OCI-LY1 (cell line): ENCODE results near the gene CD47.

ENCODE experiments used
- H2AFZ ChIP-seq: fragments of 200-600 bp; sonication (generic), shearing (Covaris generic); 2 replicates; pipeline ENCODE4 v1.6.0; 2014; ENCODE audit warnings: antibody characterized with exemption, mild to moderate bottlenecking, low read length
- H3F3A ChIP-seq: fragments of 200-600 bp; sonication (generic), shearing (Covaris generic); 2 replicates; pipeline ENCODE4 v1.6.0; 2014; ENCODE audit warnings: mild to moderate bottlenecking, antibody characterized with exemption, low read length, moderate library complexity; ENCODE audit not compliant: insufficient read depth
- H3K27ac ChIP-seq: fragments of 200-600 bp; sonication (generic); 2 replicates; pipeline ENCODE4 v1.5.1; 2014; ENCODE audit warnings: low read length, mixed run types, mild to moderate bottlenecking, low read depth; ENCODE audit not compliant: poor library complexity, severe bottlenecking
- H3K27me3 ChIP-seq: fragments of 200-600 bp; sonication (generic); 2 replicates; pipeline ENCODE4 v1.6.0; 2014; ENCODE audit warnings: antibody characterized with exemption, mild to moderate bottlenecking, low read length, moderate library complexity; ENCODE audit not compliant: insufficient read depth
- H3K36me3 ChIP-seq: fragments of 200-600 bp; sonication (generic); 2 replicates; pipeline ENCODE4 v1.6.1; 2014; ENCODE audit warnings: mild to moderate bottlenecking, antibody characterized with exemption, low read length, moderate library complexity, mixed read lengths; ENCODE audit not compliant: insufficient read depth
- H3K4me1 ChIP-seq: fragments of 200-600 bp; sonication (generic); 2 replicates; pipeline ENCODE4 v1.5.1; 2014; ENCODE audit warnings: mild to moderate bottlenecking, low read length, moderate library complexity; ENCODE audit not compliant: insufficient read depth, severe bottlenecking
- H3K4me2 ChIP-seq: fragments of 200-600 bp; sonication (generic), shearing (Covaris generic); 2 replicates; pipeline ENCODE4 v1.6.1; 2014; ENCODE audit warnings: low read length
- H3K4me3 ChIP-seq: fragments of 200-600 bp; sonication (generic); 2 replicates; pipeline ENCODE4 v1.5.1; 2014; ENCODE audit warnings: low read length, low read depth, mild to moderate bottlenecking, mixed read lengths; ENCODE audit not compliant: poor library complexity, severe bottlenecking
- H3K79me2 ChIP-seq: fragments of 200-600 bp; shearing (Covaris generic); 2 replicates; pipeline ENCODE4 v1.6.1; 2016; ENCODE audit warnings: mixed run types, low read length, mixed read lengths; ENCODE audit not compliant: insufficient read depth
- H3K9ac ChIP-seq: fragments of 200-600 bp; sonication (generic), shearing (Covaris generic); 2 replicates; pipeline ENCODE4 v1.6.1; 2014; ENCODE audit warnings: mild to moderate bottlenecking, low read length, mixed read lengths
- H3K9me2 ChIP-seq: fragments of 200-600 bp; sonication (generic), shearing (Covaris generic); 2 replicates; pipeline ENCODE4 v1.6.1; 2014; ENCODE audit warnings: low read depth, mild to moderate bottlenecking, low read length, mixed read lengths
- H3K9me3 ChIP-seq: fragments of 200-600 bp; shearing (Covaris generic); 2 replicates; pipeline ENCODE4 v1.6.1; 2014; ENCODE audit warnings: low read length, mixed read lengths
- H4K20me1 ChIP-seq: fragments of 200-600 bp; sonication (generic), shearing (Covaris generic); 2 replicates; pipeline ENCODE4 v1.6.0; 2016; ENCODE audit warnings: mild to moderate bottlenecking, low read length; ENCODE audit not compliant: insufficient read depth
- EZH2 ChIP-seq: fragments of 200-600 bp; sonication (generic), shearing (Covaris generic); IDR thresholded peaks from 2 replicates; pipeline ENCODE4 v1.8.0; 2017; ENCODE audit warnings: borderline replicate concordance, mixed run types, mild to moderate bottlenecking, antibody characterized with exemption, low read length, moderate library complexity, mixed read lengths
- TF ChIP-seq, protein P1 (sequence below): fragments of 200-600 bp; sonication (generic), shearing (Covaris generic); IDR thresholded peaks from 2 replicates; pipeline ENCODE4 v1.5.1; 2017; ENCODE audit warnings: mild to moderate bottlenecking, antibody characterized with exemption, low read length, moderate library complexity, mixed read lengths

CD47 gene

DNA sequence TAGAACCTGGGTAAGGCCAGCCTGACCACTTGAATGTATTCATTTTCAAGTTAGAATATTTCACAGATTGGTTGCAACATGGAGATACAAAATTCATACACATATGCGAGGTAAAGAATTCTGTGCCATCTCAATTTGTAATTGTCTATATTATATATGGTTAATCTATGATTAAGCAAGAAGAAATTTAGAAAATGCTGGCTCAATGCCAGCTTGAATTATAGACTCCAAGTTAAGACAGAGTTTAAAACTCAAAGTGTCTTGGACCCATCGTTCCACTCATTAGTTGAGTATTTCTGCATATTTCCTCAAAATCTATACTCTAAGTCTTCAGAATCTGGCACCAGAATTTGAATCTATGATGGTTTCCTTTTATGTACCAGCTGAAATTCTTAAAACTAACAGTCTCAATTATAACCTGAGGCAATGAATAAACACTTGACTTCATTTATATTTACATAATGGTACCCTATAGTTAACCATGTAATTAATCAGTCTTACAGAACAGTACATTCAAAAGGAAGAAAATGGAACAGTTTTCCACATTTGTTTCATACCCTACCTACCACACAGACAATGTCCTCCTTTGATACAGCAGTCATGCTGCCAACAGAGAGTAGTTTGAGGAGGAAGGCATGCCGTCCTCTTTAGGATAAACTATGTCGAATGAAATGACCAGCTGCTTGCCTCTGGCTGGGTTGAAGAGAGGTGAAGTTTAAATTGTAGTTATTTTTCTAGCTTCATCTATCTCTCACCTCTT lies 95.7 kb downstream of the CD47 start:
- no peaks in the 10 kb centered on the region for H3K4me1 ChIP-seq
- H2AFZ ChIP-seq = no peak overlapping the region
- H3K4me3 ChIP-seq = no peak overlapping the region
- no peaks in the 10 kb centered on the region for H3K79me2 ChIP-seq
- no peaks in the 10 kb centered on the region for H3F3A ChIP-seq
- H3K9ac ChIP-seq = no peak overlapping the region
- no peaks in the 10 kb centered on the region for H3K9me2 ChIP-seq
- no peaks in the 10 kb centered on the region for H3K9me3 ChIP-seq
- no peaks in the 10 kb centered on the region for H3K36me3 ChIP-seq
- TF ChIP-seq, protein P1, sequence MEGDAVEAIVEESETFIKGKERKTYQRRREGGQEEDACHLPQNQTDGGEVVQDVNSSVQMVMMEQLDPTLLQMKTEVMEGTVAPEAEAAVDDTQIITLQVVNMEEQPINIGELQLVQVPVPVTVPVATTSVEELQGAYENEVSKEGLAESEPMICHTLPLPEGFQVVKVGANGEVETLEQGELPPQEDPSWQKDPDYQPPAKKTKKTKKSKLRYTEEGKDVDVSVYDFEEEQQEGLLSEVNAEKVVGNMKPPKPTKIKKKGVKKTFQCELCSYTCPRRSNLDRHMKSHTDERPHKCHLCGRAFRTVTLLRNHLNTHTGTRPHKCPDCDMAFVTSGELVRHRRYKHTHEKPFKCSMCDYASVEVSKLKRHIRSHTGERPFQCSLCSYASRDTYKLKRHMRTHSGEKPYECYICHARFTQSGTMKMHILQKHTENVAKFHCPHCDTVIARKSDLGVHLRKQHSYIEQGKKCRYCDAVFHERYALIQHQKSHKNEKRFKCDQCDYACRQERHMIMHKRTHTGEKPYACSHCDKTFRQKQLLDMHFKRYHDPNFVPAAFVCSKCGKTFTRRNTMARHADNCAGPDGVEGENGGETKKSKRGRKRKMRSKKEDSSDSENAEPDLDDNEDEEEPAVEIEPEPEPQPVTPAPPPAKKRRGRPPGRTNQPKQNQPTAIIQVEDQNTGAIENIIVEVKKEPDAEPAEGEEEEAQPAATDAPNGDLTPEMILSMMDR = no peak
- no peak for TF ChIP-seq EZH2
- no peaks in the 10 kb centered on the region for H4K20me1 ChIP-seq
- no peak overlapping the region for H3K27ac ChIP-seq
- H3K4me2 ChIP-seq = no peak overlapping the region
- no peaks in the 10 kb centered on the region; the same call in 1 of the 2 replicates for H3K27me3 ChIP-seq

DNA sequence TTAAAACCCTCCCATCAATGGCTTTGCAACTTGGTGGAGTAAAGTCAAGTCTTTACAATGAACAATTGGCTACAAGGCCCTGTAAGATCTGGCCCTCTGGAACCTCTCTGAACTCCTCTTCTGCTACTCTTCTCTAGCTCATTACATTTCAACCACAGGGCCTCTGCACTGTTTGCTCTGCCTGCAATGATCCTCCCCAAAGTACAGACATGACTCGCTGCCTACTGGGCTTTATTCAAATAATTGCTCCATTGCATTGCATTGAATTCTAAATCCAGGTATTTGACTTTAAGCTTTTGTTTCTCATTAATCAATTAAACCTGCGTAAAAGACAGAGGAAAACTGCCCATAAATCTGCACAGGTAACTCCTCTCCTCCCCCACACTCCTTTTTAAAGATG lies 96.7 kb downstream of the CD47 start:
- no peaks in the 10 kb centered on the region; the same call in 1 of the 2 replicates for H3K27me3 ChIP-seq
- H3K4me3 ChIP-seq = no peak overlapping the region
- H3K9me3 ChIP-seq = no peaks in the 10 kb centered on the region
- H3K9ac ChIP-seq = no peak overlapping the region
- H3K4me2 ChIP-seq = no peak overlapping the region
- H2AFZ ChIP-seq = no peak overlapping the region
- H3K9me2 ChIP-seq = no peaks in the 10 kb centered on the region
- no peaks in the 10 kb centered on the region for H3K79me2 ChIP-seq
- H3K27ac ChIP-seq = no peak overlapping the region
- no peaks in the 10 kb centered on the region for H3F3A ChIP-seq
- no peaks in the 10 kb centered on the region for H3K4me1 ChIP-seq
- TF ChIP-seq, protein P1 = no peak
- TF ChIP-seq EZH2 = no peak
- H4K20me1 ChIP-seq = no peaks in the 10 kb centered on the region
- no peaks in the 10 kb centered on the region for H3K36me3 ChIP-seq

DNA sequence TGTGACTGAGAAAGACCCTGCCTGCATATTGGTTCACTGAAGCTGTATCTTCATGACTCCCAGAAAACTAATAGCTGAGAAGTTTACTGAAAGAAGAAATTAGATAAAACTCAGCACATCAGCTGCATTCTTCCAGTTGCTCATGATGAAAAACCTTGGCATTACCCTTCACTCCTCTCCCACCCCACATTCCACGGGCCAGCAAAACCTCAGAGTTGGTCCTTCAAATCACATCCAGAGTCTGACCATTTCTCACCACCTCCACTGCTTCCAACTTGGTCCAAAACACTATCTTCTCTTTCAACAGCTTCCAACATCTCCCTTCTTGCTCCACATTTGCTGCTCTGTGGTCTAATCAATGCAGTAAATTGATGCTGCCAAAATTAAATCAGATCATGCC lies 97.1 kb downstream of the CD47 start:
- Histone ChIP-seq H3K27ac (no peak overlapping the region), H3K4me2 (no peak overlapping the region), H4K20me1 (no peaks in the 10 kb centered on the region), H3F3A (no peaks in the 10 kb centered on the region), H3K4me1 (no peaks in the 10 kb centered on the region), H3K9ac (no peak overlapping the region), H3K9me3 (no peaks in the 10 kb centered on the region), H2AFZ (no peak overlapping the region), H3K9me2 (no peaks in the 10 kb centered on the region), H3K36me3 (no peaks in the 10 kb centered on the region), H3K4me3 (no peak overlapping the region), H3K79me2 (no peaks in the 10 kb centered on the region), H3K27me3 (no peaks in the 10 kb centered on the region; the same call in 1 of the 2 replicates)
- no peak for TF ChIP-seq EZH2
- TF ChIP-seq, protein P1 = no peak
